Hair follicular keratinocyte (primary cell): ENCODE data around the gene SCFD2. TPM values are rescaled to one million over a fixed set of nuclear protein-coding genes. Genes with fewer than 3 reads are reported as not detected.

ENCODE experiments used
- total RNA-seq: library from RNA; depleted of rRNA; stranded (reverse); fragments of >200 nt; gene quantifications from 2 replicates; pipeline ENCODE4 v1.2.3, GENCODE V29; 2015

SCFD2 gene
- 10.2 and 10.6 TPM in 2 replicates for total RNA-seq

DNA sequence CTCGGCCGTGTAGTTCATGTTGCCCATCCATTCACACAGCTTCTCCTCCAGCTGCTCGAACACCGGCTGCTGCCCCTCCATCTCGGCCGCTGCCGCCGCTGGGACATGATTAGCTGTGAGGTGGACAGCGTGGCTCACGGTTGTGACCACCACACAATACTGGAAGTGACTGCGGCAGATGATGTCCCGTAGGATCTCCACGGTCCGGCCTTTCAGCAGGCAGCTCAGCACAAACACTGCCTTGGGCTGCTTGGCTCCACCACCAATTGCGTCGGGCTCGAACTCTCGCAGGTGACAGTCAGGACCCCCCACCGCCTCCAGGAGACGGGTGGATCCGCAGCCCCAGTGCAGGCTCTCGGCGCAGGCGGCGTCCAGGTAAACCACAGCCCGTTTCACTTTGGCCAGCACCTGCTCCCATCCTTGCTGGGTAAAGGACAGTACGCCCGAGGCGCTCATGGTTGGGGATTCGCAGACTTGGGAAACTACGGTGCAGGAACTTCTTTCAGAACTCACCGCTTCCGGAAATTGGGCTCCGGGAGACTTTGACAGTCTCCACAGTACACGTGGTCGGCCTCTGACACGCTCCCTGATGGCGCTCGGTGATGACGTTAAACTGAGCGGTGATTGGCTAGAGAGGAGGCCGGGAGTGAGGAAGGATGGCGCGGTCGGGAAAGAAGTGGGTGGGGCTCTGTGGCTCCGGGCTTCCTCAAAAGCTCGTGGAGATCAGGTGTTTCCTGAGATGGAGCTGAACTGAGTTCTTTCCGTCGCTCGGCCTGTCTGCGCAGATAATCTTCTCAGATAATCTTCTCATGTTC is at the start of gene SCFD2:
SCFD2 (minus strand) TSS at position 576 of the 815 bp plus-strand sequence.

DNA sequence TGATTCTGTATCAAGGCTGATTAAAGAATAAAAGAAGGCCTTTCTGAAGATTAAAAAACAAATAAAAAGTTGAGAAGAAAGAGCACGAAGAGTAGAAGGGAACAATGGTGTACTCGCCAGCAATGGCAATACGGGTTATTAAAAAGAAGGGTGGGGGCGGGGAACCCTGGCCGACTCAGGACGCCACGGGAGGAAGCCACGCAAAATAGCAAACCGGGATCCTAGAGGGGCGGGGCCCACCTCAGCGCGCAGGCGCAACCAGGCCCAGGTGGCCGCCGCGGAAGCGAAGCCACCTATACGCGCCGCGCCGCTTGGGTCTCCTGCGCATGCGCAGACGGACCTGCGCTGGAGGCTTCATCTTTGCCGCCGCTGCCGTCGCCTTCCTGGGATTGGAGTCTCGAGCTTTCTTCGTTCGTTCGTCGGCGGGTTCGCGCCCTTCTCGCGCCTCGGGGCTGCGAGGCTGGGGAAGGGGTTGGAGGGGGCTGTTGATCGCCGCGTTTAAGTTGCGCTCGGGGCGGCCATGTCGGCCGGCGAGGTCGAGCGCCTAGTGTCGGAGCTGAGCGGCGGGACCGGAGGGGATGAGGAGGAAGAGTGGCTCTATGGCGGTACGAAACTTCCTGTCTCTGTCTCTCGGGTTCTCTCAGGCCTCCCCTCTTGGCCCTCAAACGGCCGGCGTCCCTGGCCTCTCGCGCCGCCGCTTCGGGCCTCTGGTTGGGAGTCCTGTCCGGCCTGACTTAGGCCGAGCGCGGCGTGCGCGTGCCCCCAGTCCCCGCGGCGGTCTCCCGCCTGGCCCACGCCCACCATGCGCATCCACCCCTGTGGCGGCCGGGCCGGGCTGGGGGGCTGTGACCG is 11.7 kb upstream of the SCFD2 start, which contains the start of gene FIP1L1:
FIP1L1 (plus strand) TSS at position 323 of the 852 bp plus-strand sequence; CDS start at position 521, 198 bp downstream.

DNA sequence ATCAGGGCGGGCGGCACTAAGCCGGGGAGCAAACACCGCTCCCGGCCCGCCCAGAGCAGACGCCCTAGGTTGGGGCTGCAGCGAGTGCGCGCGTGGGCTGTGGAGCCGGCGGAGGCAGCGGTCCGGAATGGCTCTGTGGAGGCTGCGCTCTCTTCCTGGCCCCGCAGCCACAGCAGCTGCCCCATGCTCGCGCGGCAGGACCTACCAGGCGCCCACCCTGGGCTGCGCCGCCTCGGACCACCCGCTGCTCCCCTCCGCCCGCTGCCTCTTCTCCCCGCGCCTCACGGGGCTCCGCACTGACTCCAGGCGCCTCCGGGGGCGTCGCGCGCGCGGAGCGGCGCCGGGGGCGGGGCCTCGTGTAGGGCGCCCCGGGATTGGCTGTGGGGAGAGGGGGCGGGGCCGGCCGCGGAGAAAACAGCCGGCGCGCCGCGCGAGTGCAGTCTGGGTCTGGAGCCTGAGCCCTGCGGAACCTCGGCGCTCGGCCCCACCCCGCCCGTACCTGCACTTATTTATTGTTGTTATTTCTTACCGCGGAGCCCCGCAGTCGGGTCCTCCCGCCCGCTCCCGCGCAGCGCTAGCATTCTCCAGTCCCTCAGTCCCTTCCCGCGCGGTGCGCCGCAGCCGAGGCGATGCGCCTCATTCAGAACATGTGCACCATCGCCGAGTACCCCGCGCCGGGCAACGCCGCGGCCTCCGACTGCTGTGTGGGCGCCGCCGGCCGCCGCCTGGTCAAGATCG is 503.8 kb downstream of the SCFD2 start, which contains the start of gene RASL11B:
RASL11B (plus strand) TSS at position 439 of the 738 bp plus-strand sequence; CDS start at position 630, 191 bp downstream.

Other genes with a start within 250 kb of the SCFD2 start
- 29.8 and 44.5 TPM in 2 replicates for gene FIP1L1, start 11.6 kb upstream of the SCFD2 start, total RNA-seq
- 0.11 and 0.39 TPM in 2 replicates for gene LNX1, start 225.4 kb upstream of the SCFD2 start, total RNA-seq